Liver (tissue), 9 donors: ENCODE measurements around the gene CELF4. TPM values are rescaled to one million over a fixed set of nuclear protein-coding genes. Genes with fewer than 3 reads are reported as not detected.

ENCODE experiments used
- DNase-seq: peaks from one replicate; pipeline ENCODE4 v3.0.0-alpha.2; 2017; ENCODE audit warnings: low spot score
- H3K27ac ChIP-seq, 2 donors: one replicate each; pipeline ENCODE4 v1.7.0; 2013; ENCODE audit warnings: inconsistent platforms in 2 of 2, low read length in 2 of 2, control low read depth in 1 of 2, low read depth in 1 of 2, mild to moderate bottlenecking in 1 of 2
- H3K27me3 ChIP-seq, 4 donors: one replicate each; pipeline versions ENCODE4 v1.6.1 to v1.7.0; 2013; ENCODE audit warnings: low read length in 3 of 4, inconsistent platforms in 1 of 4, mild to moderate bottlenecking in 1 of 4, moderate library complexity in 1 of 4; ENCODE audit not compliant: control insufficient read depth in 4 of 4, insufficient read depth in 4 of 4
- H3K36me3 ChIP-seq, 4 donors: one replicate each; pipeline versions ENCODE4 v1.6.1 to v1.7.0; 2013; ENCODE audit warnings: low read length in 3 of 4, mild to moderate bottlenecking in 3 of 4, low read depth in 1 of 4, moderate library complexity in 1 of 4; ENCODE audit not compliant: control insufficient read depth in 4 of 4, insufficient read depth in 3 of 4
- H3K4me1 ChIP-seq, 4 donors: one replicate each; pipeline versions ENCODE4 v1.6.1 to v1.7.0; 2013; ENCODE audit warnings: low read length in 3 of 4, mild to moderate bottlenecking in 3 of 4, moderate library complexity in 1 of 4; ENCODE audit not compliant: control insufficient read depth in 4 of 4, insufficient read depth in 4 of 4
- H3K4me3 ChIP-seq, 3 donors: one replicate each; pipeline versions ENCODE4 v1.6.1 to v1.7.0; 2013; ENCODE audit warnings: low read length in 3 of 3, control low read depth in 1 of 3, low read depth in 1 of 3, mild to moderate bottlenecking in 1 of 3
- H3K9ac ChIP-seq, 2 donors: one replicate each; pipeline ENCODE4 v1.7.0; 2013; ENCODE audit warnings: low read length in 2 of 2, mild to moderate bottlenecking in 2 of 2, moderate library complexity in 2 of 2, control low read depth in 1 of 2, low read depth in 1 of 2
- H3K9me3 ChIP-seq, 4 donors: one replicate each; pipeline versions ENCODE4 v1.6.1 to v1.7.0; 2013; ENCODE audit warnings: low read length in 3 of 4; ENCODE audit not compliant: control insufficient read depth in 4 of 4
- ATF3 ChIP-seq: IDR thresholded peaks from 2 replicates; pipeline ENCODE4 v1.6.1; 2016; ENCODE audit warnings: antibody characterized with exemption
- CTCF ChIP-seq: fragments of 150-350 bp; IDR thresholded peaks from 2 replicates; pipeline ENCODE4 v1.5.1; 2017; ENCODE audit warnings: improper control_type of control experiment, low read depth, low read length; ENCODE audit not compliant: missing input control
- EGR1 ChIP-seq, 2 donors: IDR thresholded peaks; 2 replicates each; pipeline ENCODE4 v1.6.1; 2016 to 2018; ENCODE audit warnings: antibody characterized with exemption in 2 of 2, low read depth in 2 of 2
- FOXA1 ChIP-seq: IDR thresholded peaks from 2 replicates; pipeline ENCODE4 v1.6.1; 2016; ENCODE audit warnings: antibody characterized with exemption
- FOXA2 ChIP-seq: IDR thresholded peaks from 2 replicates; pipeline ENCODE4 v1.6.1; 2016; ENCODE audit warnings: antibody characterized with exemption
- GABPA ChIP-seq, 2 donors: IDR thresholded peaks in 1 of 2; conservative IDR thresholded peaks in 1 of 2; 2 replicates each; pipeline ENCODE4 v1.6.1; 2016; ENCODE audit warnings: antibody characterized with exemption in 2 of 2, mild to moderate bottlenecking in 1 of 2, moderate library complexity in 1 of 2
- HNF4A ChIP-seq, 2 donors: conservative IDR thresholded peaks; 2 replicates each; pipeline ENCODE4 v1.6.1; 2016; ENCODE audit warnings: antibody characterized with exemption in 2 of 2, mild to moderate bottlenecking in 2 of 2
- HNF4G ChIP-seq: IDR thresholded peaks from 2 replicates; pipeline ENCODE4 v1.6.1; 2016; ENCODE audit warnings: antibody characterized with exemption
- JUND ChIP-seq, 2 donors: IDR thresholded peaks; 2 replicates each; pipeline ENCODE4 v1.6.1; 2016; ENCODE audit warnings: antibody characterized with exemption in 2 of 2
- MAX ChIP-seq: IDR thresholded peaks from 2 replicates; pipeline ENCODE4 v1.6.1; 2016; ENCODE audit warnings: antibody characterized with exemption
- NR2F2 ChIP-seq: IDR thresholded peaks from 2 replicates; pipeline ENCODE4 v1.6.1; 2016; ENCODE audit warnings: antibody characterized with exemption
- RAD21 ChIP-seq, 2 donors: IDR thresholded peaks; 2 replicates each; pipeline ENCODE4 v1.6.1; 2016; ENCODE audit warnings: antibody characterized with exemption in 2 of 2, mild to moderate bottlenecking in 2 of 2
- REST ChIP-seq: IDR thresholded peaks from 2 replicates; pipeline ENCODE4 v1.6.1; 2016; ENCODE audit warnings: antibody characterized with exemption, mild to moderate bottlenecking
- RXRA ChIP-seq, 2 donors: IDR thresholded peaks; 2 replicates each; pipeline ENCODE4 v1.6.1; 2017 to 2018; ENCODE audit warnings: antibody characterized with exemption in 2 of 2, mild to moderate bottlenecking in 1 of 2
- SP1 ChIP-seq: IDR thresholded peaks from 2 replicates; pipeline ENCODE4 v1.6.1; 2018; ENCODE audit warnings: antibody characterized with exemption, mild to moderate bottlenecking
- TAF1 ChIP-seq: conservative IDR thresholded peaks from 2 replicates; pipeline ENCODE4 v1.6.1; 2016; ENCODE audit warnings: antibody characterized with exemption, mild to moderate bottlenecking
- YY1 ChIP-seq: IDR thresholded peaks from 2 replicates; pipeline ENCODE4 v1.6.1; 2016; ENCODE audit warnings: antibody characterized with exemption, mild to moderate bottlenecking
- ZBTB33 ChIP-seq: IDR thresholded peaks from 2 replicates; pipeline ENCODE4 v1.6.1; 2016; ENCODE audit warnings: antibody characterized with exemption
- WGBS: extraction: QIAGEN DNeasy Blood & Tissue Kit; methylation state at CpG from one replicate; pipeline ENCODE4 v1.1.7; 2013; 5-methylcytosine and 5-hydroxymethylcytosine counted together
- polyA plus RNA-seq, 2 donors: library from polyadenylated mRNA; stranded (reverse) in 1 of 2; unstranded in 1 of 2; fragments of 200-250 nt in 1 of 2; fragments of >200 nt in 1 of 2; fragmentation: Nextera tagmentation in 1 of 2; extraction: Ambion mirVana in 1 of 2; gene quantifications; one replicate each; pipeline versions ENCODE4 v1.2.1 to v1.2.3, GENCODE V29; 2013 to 2015
- total RNA-seq, 2 donors: library from RNA; depleted of rRNA; stranded (reverse); fragments of >200 nt; gene quantifications; one replicate each; pipeline ENCODE4 v1.2.3, GENCODE V29; 2014
- donor health status: healthy.
- donor health status: healthy.
- donor health status: healthy.
- donor health status: healthy.
- donor health status: healthy.

CELF4 gene
- total and polyA plus RNA-seq, 4 donors: 0.08 to 0.28 (median 0.21) TPM; not detected in 1

- H3K36me3 ChIP-seq: no peaks in the 10 kb centered on the region
- H3K9me3 ChIP-seq: no peaks in the 10 kb centered on the region
- no peak overlapping the region for H3K4me3 ChIP-seq
- H3K27me3 ChIP-seq: no peaks in the 10 kb centered on the region
- WGBS: 86% methylated on average over 7 of the region's 7 CpGs
- TF ChIP-seq ATF3 (no peak), JUND (IDR thresholded peaks at IDR 0.05) (no peak)
- DNase-seq: no peak
- H3K4me1 ChIP-seq: no peaks in the 10 kb centered on the region
- no peak overlapping the region for H3K27ac ChIP-seq
- H3K9ac ChIP-seq: no peak overlapping the region
Observed at GRCh38 chr18:37328946-37329719, 236.5 kb downstream of the CELF4 start.

GRCh38 chr18:37327063-37327577 is 238.5 kb downstream of the CELF4 start:
- Histone ChIP-seq H3K9me3 (no peaks in the 10 kb centered on the region), H3K36me3 (no peaks in the 10 kb centered on the region), H3K4me3 (no peak overlapping the region), H3K27me3 (no peaks in the 10 kb centered on the region), H3K4me1 (no peaks in the 10 kb centered on the region), H3K9ac (no peak overlapping the region), H3K27ac (no peak overlapping the region)
- no peak for TF ChIP-seq GABPA (IDR thresholded peaks at IDR 0.05 in 1 of 2, conservative IDR thresholded peaks at IDR 0.05 in 1 of 2)
- no peak for TF ChIP-seq ZBTB33
- no peak for TF ChIP-seq YY1
- TF ChIP-seq ATF3: no peak
- no peak for TF ChIP-seq FOXA1
- no peak for TF ChIP-seq NR2F2
- no peak for TF ChIP-seq TAF1
- TF ChIP-seq RXRA (IDR thresholded peaks at IDR 0.05): no peak
- TF ChIP-seq JUND (IDR thresholded peaks at IDR 0.05): no peak
- TF ChIP-seq REST: no peak
- no peak for TF ChIP-seq HNF4A (conservative IDR thresholded peaks at IDR 0.05)
- TF ChIP-seq EGR1 (IDR thresholded peaks at IDR 0.05; ENCODE audit: low read depth in 2 of 2): no peak
- no peak for TF ChIP-seq FOXA2
- no peak for TF ChIP-seq MAX
- TF ChIP-seq SP1: no peak
- TF ChIP-seq CTCF: no peak
- no peak for TF ChIP-seq RAD21 (IDR thresholded peaks at IDR 0.05)
- TF ChIP-seq HNF4G: no peak
- no peak for DNase-seq
- 76% methylated on average over 6 of the region's 6 CpGs for WGBS
